Epithelial cell of esophagus (primary cell): ENCODE results near the gene TCF25.

Experiments used
- DNase-seq: peaks from one replicate; pipeline ENCODE4 v3.0.0; 2010; ENCODE audit warnings: low read depth
- H3K4me3 ChIP-seq: 2 replicates; pipeline ENCODE4 v1.5.1; 2011; ENCODE audit warnings: mild to moderate bottlenecking, low read length, control low read depth
- TF ChIP-seq, protein P1 (sequence below): IDR thresholded peaks from 2 replicates; pipeline ENCODE4 v1.5.1; 2011; ENCODE audit warnings: low read depth, mild to moderate bottlenecking, low read length, control low read depth, inconsistent platforms; ENCODE audit not compliant: insufficient read depth; ENCODE audit errors: missing control alignments

TCF25 gene

DNA sequence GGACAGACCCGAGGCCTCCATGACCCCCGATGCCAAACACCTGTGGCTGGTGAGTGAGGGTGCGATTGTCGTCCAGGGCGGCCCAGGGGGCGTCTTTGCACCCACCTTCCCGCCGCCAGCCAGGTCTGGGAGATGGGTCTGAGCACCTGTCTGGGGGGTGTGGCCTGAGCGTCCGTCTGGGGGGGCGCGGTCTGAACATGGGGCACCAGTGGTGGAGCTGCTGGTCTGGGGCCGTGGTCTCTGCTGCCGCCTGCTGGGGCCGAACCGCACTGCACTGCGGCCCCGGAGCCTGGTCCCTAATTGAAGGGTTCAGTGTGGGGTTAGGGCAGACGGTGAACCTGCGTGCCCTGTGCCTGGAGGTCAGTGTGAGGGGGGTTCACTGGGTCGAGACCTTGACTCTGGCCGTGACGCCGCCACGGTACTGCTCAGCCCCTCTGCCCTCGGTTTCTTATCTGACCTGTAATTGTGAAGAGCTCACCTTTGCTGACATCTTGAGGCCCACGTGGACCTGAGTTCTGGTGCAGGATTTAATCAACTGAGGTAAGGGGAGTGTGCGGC is 12.6 kb upstream of the TCF25 start:
- TF ChIP-seq, protein P1, sequence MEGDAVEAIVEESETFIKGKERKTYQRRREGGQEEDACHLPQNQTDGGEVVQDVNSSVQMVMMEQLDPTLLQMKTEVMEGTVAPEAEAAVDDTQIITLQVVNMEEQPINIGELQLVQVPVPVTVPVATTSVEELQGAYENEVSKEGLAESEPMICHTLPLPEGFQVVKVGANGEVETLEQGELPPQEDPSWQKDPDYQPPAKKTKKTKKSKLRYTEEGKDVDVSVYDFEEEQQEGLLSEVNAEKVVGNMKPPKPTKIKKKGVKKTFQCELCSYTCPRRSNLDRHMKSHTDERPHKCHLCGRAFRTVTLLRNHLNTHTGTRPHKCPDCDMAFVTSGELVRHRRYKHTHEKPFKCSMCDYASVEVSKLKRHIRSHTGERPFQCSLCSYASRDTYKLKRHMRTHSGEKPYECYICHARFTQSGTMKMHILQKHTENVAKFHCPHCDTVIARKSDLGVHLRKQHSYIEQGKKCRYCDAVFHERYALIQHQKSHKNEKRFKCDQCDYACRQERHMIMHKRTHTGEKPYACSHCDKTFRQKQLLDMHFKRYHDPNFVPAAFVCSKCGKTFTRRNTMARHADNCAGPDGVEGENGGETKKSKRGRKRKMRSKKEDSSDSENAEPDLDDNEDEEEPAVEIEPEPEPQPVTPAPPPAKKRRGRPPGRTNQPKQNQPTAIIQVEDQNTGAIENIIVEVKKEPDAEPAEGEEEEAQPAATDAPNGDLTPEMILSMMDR, result peak; percentile 89
- no peak overlapping the region for H3K4me3 ChIP-seq
- DNase-seq, result peak; percentile 53

DNA sequence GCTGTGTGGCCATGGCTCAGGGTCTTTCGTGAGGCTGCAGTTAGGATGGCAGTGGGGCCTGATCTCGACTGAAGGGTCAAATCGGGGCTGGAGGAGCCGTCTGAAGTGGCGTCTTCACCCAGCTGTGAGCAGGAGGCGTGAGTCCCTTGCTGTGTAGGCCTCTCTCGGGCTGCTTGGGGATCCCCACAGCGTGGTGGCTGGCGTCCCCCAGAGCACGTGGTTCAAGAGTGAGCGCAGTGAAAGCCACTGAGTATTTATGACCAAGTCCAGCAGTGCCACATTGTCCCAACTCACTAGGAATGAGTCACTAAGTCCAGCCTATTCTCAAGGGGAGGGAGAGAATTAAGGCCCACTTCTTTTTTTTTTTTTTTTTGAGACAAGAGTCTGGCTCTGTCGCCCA is 11.7 kb upstream of the TCF25 start:
- DNase-seq, result no peak
- TF ChIP-seq, protein P1, result no peak

DNA sequence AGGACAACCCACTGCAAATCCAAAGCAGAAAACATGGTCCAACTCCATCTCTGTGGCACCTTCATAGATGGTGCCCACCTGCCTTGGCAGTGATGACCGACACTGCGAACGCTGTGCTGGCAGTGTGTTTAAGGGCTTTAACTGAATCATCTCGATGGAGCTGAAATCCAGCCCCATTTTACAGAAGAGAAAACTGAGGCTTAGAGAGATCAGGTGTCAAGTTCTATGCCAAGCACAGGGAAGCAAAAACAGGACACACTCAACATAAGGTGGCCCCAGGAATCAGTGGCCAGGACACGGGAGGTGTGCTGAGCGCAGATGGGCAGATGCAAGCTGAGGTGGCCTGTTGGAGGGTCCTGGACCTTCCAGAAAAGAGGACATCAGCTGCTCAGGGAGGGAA is 10.7 kb upstream of the TCF25 start:
- no peak overlapping the region for H3K4me3 ChIP-seq
- no peak for DNase-seq
- TF ChIP-seq, protein P1, result no peak

More for the DNA sequence above, 11.7 kb upstream of the TCF25 start:
- no peak overlapping the region for H3K4me3 ChIP-seq

DNA sequence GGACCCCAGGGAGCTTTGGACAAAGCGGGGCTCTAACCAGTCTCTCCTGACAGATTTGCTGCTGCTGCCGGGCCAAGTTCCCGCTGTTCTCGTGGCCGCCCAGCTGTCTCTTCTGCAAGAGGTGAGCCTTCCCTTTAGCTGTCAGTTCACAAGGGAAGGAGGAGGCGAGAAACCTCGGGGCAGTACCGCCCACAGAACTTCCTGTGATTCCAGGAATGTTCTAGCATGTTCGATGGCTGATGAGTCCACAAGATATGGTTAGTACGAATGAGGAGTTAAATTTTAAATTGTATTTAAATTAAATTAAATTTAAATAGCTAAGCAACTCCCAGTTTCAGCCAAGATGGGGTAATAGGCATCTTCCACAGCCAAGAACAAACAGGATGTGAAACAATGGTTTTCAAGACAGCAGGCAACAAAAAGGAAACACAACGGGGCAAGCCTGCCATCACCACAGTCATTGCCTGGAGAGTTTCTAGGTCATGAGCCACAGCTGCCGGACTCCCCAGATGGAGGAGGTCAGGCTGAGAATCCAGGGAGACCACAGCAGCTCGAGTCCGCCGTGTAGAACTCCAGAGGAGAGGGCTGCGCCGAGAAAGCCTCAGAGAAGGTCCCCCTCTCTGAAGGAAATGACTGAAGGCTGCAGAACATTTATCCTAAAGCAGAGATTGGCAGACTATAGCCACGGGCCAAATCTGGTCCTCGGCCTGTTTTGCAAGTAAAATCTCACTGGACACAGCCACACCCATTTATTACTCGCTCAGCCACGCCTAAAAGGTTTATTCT is 9.5 kb upstream of the TCF25 start:
- H3K4me3 ChIP-seq, result no peak overlapping the region
- peak; percentile 77 for DNase-seq

DNA sequence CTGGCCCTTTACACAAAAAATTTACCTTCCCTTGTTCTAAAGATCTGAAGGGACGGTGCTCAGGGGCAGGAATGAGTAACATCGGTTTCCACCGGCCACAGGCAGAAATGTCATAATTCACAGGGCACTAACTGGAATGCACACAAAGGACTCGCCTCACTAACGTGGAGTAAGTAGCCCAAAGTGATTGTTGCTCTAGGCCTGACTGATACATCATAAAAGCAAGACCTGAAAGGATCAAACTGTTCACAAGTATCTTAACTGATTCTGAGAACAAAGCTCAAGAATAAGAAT is 8.9 kb upstream of the TCF25 start:
- peak; percentile 38 for DNase-seq
- TF ChIP-seq, protein P1, result no peak
- H3K4me3 ChIP-seq, result no peak overlapping the region

More for the DNA sequence above, 9.5 kb upstream of the TCF25 start:
- TF ChIP-seq, protein P1, result no peak

DNA sequence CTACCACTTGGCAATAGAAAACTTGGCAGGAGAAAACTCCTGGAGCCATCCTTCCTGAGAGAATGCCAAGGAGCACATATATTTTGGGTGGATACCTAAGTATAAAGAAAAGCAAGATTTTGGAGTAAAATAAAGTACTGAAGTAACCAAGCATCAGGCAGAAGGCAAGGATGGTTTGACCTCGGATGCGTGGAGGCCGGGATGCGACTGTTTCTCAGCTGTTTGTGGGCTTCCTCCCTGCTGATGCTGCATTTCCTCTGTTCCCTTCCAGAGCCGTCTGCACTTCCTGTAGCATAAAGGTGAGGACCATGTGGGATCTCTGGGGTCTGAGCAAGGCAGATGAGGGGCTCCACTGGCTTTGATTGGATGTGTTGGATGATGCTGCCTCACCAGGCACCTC is 5.5 kb upstream of the TCF25 start:
- no peak for DNase-seq
- H3K4me3 ChIP-seq, result no peak overlapping the region
- TF ChIP-seq, protein P1, result no peak

DNA sequence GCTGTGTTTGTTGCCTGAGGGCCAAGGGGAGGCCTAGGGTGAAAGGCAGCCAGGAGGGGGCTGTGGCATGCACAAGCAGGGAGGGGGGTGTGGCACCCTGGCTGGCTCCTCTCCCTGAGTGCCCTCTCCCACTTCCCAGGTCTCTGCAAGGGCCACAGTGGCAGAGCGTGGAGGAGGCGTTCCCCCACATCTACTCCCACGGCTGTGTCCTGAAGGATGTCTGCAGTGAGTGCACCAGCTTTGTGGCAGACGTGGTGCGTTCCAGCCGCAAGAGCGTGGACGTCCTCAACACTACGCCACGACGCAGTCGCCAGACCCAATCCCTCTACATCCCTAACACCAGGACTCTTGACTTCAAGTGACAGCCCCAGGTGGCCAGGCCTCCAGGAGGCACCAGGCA is 3.5 kb upstream of the TCF25 start:
- TF ChIP-seq, protein P1, result no peak
- DNase-seq, result no peak
- H3K4me3 ChIP-seq, result no peak overlapping the region
